SK-N-MC (cell line): ENCODE results near the gene SCYGR5.
"Not testable (repeated sequence)": the region's sequence is repeated elsewhere in the genome, so short reads cannot be mapped to it uniquely, and the experiment has no call there.

Experiments used
- DNase-seq: peaks from one replicate; pipeline ENCODE4 v3.0.0-alpha.2; 2011; ENCODE audit warnings: low read depth, low spot score
- H3K27ac ChIP-seq: fragments of 200-600 bp; sonication (generic); 2 replicates; pipeline ENCODE4 v1.5.1; 2016; ENCODE audit warnings: mixed run types
- H3K36me3 ChIP-seq: fragments of 200-600 bp; sonication (generic); 2 replicates; pipeline ENCODE4 v1.6.1; 2017; ENCODE audit warnings: antibody characterized with exemption, low read length, mixed read lengths; ENCODE audit not compliant: insufficient read depth
- H3K4me3 ChIP-seq: fragments of 200-600 bp; sonication (generic); 2 replicates; pipeline ENCODE4 v1.5.1; 2016
- H3K9ac ChIP-seq: fragments of 200-600 bp; sonication (generic); 2 replicates; pipeline ENCODE4 v1.8.0; 2017; ENCODE audit warnings: mixed run types, mixed read lengths; ENCODE audit not compliant: insufficient read length
- H3K9me3 ChIP-seq: fragments of 200-600 bp; sonication (generic); 2 replicates; pipeline ENCODE4 v1.6.1; 2017; ENCODE audit warnings: low read depth, mild to moderate bottlenecking, antibody characterized with exemption, low read length, moderate library complexity, mixed read lengths
- EZH2 ChIP-seq: fragments of 200-600 bp; sonication (generic); IDR thresholded peaks from one replicate; pipeline ENCODE4 v1.6.1; 2017; ENCODE audit warnings: antibody characterized with exemption
- FOXP2 ChIP-seq: optimal IDR thresholded peaks from 2 replicates; pipeline ENCODE3; 2011; ENCODE audit warnings: mild to moderate bottlenecking, moderate library complexity; ENCODE audit not compliant: insufficient read depth; ENCODE audit errors: extremely low read length, control extremely low read depth
- POLR2AphosphoS5 ChIP-seq: IDR thresholded peaks from 2 replicates; pipeline ENCODE4 v1.6.1; 2012; ENCODE audit warnings: mild to moderate bottlenecking, low read depth, low read length, borderline replicate concordance

Gene SCYGR5, protein sequence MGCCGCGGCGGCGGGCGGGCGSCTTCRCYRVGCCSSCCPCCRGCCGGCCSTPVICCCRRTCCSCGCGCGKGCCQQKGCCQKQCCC

DNA sequence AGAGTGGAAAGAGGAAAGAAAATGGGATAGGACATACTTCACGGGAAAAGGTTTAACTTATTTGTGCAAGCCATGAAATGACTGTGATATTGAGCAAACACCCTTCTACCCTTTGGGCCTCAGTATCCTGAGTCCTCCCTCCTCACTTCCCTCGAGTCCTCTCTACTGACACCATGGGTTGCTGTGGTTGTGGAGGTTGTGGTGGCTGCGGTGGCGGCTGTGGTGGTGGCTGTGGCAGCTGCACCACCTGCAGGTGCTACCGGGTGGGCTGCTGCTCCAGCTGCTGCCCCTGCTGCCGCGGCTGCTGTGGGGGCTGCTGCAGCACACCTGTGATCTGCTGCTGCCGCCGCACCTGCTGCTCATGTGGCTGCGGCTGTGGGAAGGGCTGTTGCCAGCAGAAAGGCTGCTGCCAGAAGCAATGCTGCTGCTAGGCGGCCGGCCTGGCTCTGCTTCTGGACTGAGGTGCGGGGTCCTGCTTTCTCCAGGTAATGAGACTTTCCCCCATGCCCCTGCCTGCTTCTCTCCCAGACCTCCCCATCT is at the start of gene SCYGR5:
TSS of gene SCYGR5 (plus strand) at position 174 of the 540 bp plus-strand sequence. CDS start at position 174, 0 bp downstream.
- H3K27ac ChIP-seq, H3K4me3 ChIP-seq, H3K9me3 ChIP-seq, DNase-seq, H3K9ac ChIP-seq, H3K36me3 ChIP-seq: not testable (repeated sequence)

- no peak for DNase-seq
- H3K27ac ChIP-seq: no peak within 1 kb of the TSS
- TF ChIP-seq POLR2AphosphoS5 (no peak), FOXP2 (no peak), EZH2 (no peak)
- no peaks in the 10 kb centered on the region for H3K36me3 ChIP-seq
- H3K9me3 ChIP-seq: no peaks in the 10 kb centered on the region
- no peak within 1 kb of the TSS for H3K9ac ChIP-seq
- H3K4me3 ChIP-seq: no peak within 1 kb of the TSS
These were observed 49.0 kb upstream of the SCYGR5 start, which contains the start of gene SCYGR4 for GRCh38 chr2:227617316-227618230. TSS of gene SCYGR4 (plus strand) at chr2:227617498. CDS start at chr2:227617498, 0 bp downstream.

- TF ChIP-seq POLR2AphosphoS5: no peak
- TF ChIP-seq FOXP2: no peak
- no peak for TF ChIP-seq EZH2
- no peak overlapping the region for H3K9ac ChIP-seq
- DNase-seq: no peak
- no peaks in the 10 kb centered on the region for H3K36me3 ChIP-seq
- no peak overlapping the region for H3K27ac ChIP-seq
- H3K9me3 ChIP-seq: no peaks in the 10 kb centered on the region
- H3K4me3 ChIP-seq: no peak overlapping the region
These were observed 43.4 kb upstream of the SCYGR5 start for GRCh38 chr2:227623226-227623625.

DNA sequence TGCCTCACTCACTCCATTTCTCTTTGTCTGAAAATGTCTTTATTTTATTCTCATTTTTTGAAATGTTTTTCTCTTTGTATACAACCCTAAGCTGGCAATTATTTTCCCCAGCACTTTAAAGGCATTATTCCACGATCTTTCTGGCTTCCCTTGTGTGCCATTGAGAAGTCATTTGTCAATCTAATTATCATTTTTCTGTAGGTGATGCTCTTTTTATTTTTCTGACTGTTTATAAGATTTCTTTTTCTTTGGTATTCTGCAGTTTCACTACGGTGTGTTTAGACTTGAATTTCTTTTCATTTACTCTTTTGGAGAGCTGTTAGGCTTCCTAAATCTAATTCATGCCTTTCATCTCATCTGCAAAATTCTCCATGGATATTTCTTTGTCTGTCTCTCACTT is 41.2 kb upstream of the SCYGR5 start:
- Histone ChIP-seq H3K9ac (no peak overlapping the region), H3K36me3 (no peaks in the 10 kb centered on the region), H3K9me3 (no peaks in the 10 kb centered on the region), H3K4me3 (no peak overlapping the region), H3K27ac (no peak overlapping the region)
- TF ChIP-seq EZH2 (no peak), FOXP2 (no peak), POLR2AphosphoS5 (no peak)
- DNase-seq: no peak

- Histone ChIP-seq H3K9me3 (no peaks in the 10 kb centered on the region), H3K36me3 (no peaks in the 10 kb centered on the region), H3K4me3 (no peak overlapping the region), H3K9ac (no peak overlapping the region), H3K27ac (no peak overlapping the region)
- no peak for DNase-seq
- TF ChIP-seq EZH2 (no peak), FOXP2 (no peak), POLR2AphosphoS5 (no peak)
These were observed 39.9 kb upstream of the SCYGR5 start for GRCh38 chr2:227626580-227627151.

GRCh38 chr2:227627769-227628168 is 38.8 kb upstream of the SCYGR5 start:
- no peak overlapping the region for H3K4me3 ChIP-seq
- DNase-seq: no peak
- no peak for TF ChIP-seq POLR2AphosphoS5
- no peak for TF ChIP-seq FOXP2
- TF ChIP-seq EZH2: no peak
- H3K27ac ChIP-seq: no peak overlapping the region
- H3K36me3 ChIP-seq: no peaks in the 10 kb centered on the region
- no peak overlapping the region for H3K9ac ChIP-seq
- no peaks in the 10 kb centered on the region for H3K9me3 ChIP-seq

GRCh38 chr2:227629435-227629834 is 37.2 kb upstream of the SCYGR5 start:
- Histone ChIP-seq H3K4me3 (no peak overlapping the region), H3K9me3 (no peaks in the 10 kb centered on the region), H3K9ac (no peak overlapping the region), H3K36me3 (no peaks in the 10 kb centered on the region), H3K27ac (no peak overlapping the region)
- TF ChIP-seq FOXP2 (no peak), EZH2 (no peak), POLR2AphosphoS5 (no peak)
- DNase-seq: no peak

- no peaks in the 10 kb centered on the region for H3K9me3 ChIP-seq
- H3K9ac ChIP-seq: no peak overlapping the region
- no peak overlapping the region for H3K4me3 ChIP-seq
- no peak overlapping the region for H3K27ac ChIP-seq
- DNase-seq: no peak
- H3K36me3 ChIP-seq: no peaks in the 10 kb centered on the region
- TF ChIP-seq POLR2AphosphoS5: no peak
- no peak for TF ChIP-seq EZH2
- no peak for TF ChIP-seq FOXP2
These were observed 36.3 kb upstream of the SCYGR5 start for GRCh38 chr2:227630322-227630721.
